HUES48 (cell line): ENCODE results near the gene MARCHF9.

Source experiments
- H3K27ac ChIP-seq: one replicate; pipeline ENCODE4 v1.7.0; 2013; ENCODE audit warnings: low read depth, low read length, inconsistent platforms
- H3K27me3 ChIP-seq: 2 replicates; pipeline ENCODE4 v1.6.1; 2013; ENCODE audit warnings: mild to moderate bottlenecking, low read length; ENCODE audit not compliant: control insufficient read depth, insufficient read depth
- H3K36me3 ChIP-seq: 2 replicates; pipeline ENCODE4 v1.6.1; 2013; ENCODE audit warnings: low read length; ENCODE audit not compliant: control insufficient read depth, insufficient read depth
- H3K4me1 ChIP-seq: 2 replicates; pipeline ENCODE4 v1.6.1; 2013; ENCODE audit warnings: mild to moderate bottlenecking, low read length; ENCODE audit not compliant: control insufficient read depth, insufficient read depth
- H3K4me3 ChIP-seq: 2 replicates; pipeline ENCODE4 v1.5.1; 2013; ENCODE audit warnings: mild to moderate bottlenecking, low read depth, low read length
- H3K9ac ChIP-seq: 2 replicates; pipeline ENCODE4 v1.6.1; 2013; ENCODE audit warnings: mild to moderate bottlenecking, low read depth, low read length, moderate library complexity
- H3K9me3 ChIP-seq: 2 replicates; pipeline ENCODE4 v1.6.1; 2013; ENCODE audit warnings: low read length; ENCODE audit not compliant: control insufficient read depth, insufficient read depth

MARCHF9 gene

GRCh38 chr12:57733928-57734327 lies 21.0 kb upstream of the MARCHF9 start:
- Histone ChIP-seq H3K4me3 (no peak overlapping the region), H3K4me1 (peaks cover 9% of the 10 kb centered on the region), H3K9ac (no peak overlapping the region), H3K36me3 (no peaks in the 10 kb centered on the region), H3K9me3 (no peaks in the 10 kb centered on the region), H3K27ac (no peak overlapping the region), H3K27me3 (peaks cover 98% of the 10 kb centered on the region)

DNA sequence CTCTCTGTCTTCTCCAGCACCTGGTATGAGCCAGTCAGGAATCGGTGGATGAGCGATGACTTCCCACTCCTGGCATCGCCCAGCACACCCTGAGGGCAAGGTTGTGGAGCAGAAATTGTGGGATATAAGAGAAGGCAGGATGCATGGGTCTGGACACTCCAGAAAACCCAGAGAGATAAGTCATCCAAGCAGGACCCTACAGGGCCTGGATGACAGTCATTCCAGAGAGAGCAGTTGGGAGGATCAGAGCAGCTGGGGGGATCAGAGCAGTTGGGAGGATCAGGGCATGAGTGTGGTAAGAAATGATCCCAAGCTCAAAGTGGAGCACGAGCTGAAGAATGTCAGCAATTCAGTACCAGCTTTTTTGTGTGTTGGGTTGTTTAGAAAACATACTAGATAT lies 20.3 kb upstream of the MARCHF9 start:
- no peak overlapping the region for H3K4me3 ChIP-seq
- peaks cover 99% of the 10 kb centered on the region for H3K27me3 ChIP-seq

GRCh38 chr12:57735198-57735855 lies 19.6 kb upstream of the MARCHF9 start:
- Histone ChIP-seq H3K9me3 (no peaks in the 10 kb centered on the region), H3K9ac (no peak overlapping the region), H3K36me3 (no peaks in the 10 kb centered on the region), H3K27me3 (peaks cover 99% of the 10 kb centered on the region), H3K27ac (no peak overlapping the region), H3K4me3 (peak overlapping the region; percentile 47), H3K4me1 (peaks cover 17% of the 10 kb centered on the region)

More for the DNA sequence above, 20.3 kb upstream of the MARCHF9 start:
- Histone ChIP-seq H3K36me3 (no peaks in the 10 kb centered on the region), H3K9me3 (no peaks in the 10 kb centered on the region), H3K27ac (no peak overlapping the region), H3K4me1 (peaks cover 15% of the 10 kb centered on the region), H3K9ac (no peak overlapping the region)

DNA sequence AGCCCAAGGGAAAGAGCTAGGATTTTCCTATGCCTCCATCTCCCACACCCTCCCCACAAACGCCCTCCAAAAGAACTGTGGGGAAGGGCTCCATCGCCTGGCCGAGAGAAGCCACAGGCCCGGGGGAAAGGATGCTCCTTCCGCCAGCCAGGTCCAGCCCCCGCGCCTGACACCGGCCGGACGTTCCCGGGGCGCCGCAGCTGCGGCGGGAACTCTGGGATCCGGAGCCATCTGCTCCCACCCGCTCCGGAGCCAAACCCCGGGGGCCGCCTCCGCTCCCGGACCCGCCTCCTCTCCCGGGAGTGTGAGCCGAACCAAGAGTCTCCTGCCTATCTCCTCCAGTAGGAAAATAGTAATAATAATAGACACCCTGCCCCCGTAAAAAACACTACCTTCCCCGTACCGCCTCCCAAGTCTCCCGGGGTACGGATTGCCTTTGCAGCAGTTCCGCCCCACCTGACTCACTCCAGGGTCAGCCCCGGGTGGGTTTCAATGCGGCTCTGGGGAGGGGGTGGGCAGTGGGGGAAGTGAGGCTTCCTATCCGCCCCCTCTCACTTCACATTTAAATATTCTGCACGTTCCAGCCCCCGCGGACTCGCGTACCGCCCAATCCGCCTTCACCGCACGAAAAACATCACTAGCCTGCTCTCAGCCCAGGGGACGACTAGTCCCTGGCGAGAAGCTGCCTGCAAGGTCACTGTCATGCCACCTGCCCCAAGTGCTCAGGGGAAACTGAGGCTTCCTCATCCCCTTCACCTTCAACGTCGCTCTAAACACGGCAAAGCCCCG lies 18.8 kb upstream of the MARCHF9 start:
- H3K36me3 ChIP-seq = no peaks in the 10 kb centered on the region
- H3K27ac ChIP-seq = no peak overlapping the region
- peaks cover 17% of the 10 kb centered on the region for H3K4me1 ChIP-seq
- H3K9me3 ChIP-seq = no peaks in the 10 kb centered on the region
- H3K9ac ChIP-seq = no peak overlapping the region
- H3K27me3 ChIP-seq = peaks cover 99% of the 10 kb centered on the region
- peak overlapping the region; percentile 47 for H3K4me3 ChIP-seq

- peak overlapping the region; percentile 47; the same call in 1 of the 2 replicates for H3K4me3 ChIP-seq
- H3K36me3 ChIP-seq = no peaks in the 10 kb centered on the region
These were observed 18.0 kb upstream of the MARCHF9 start for GRCh38 chr12:57736741-57737466.

GRCh38 chr12:57737467-57738460 lies 17.1 kb upstream of the MARCHF9 start:
- Histone ChIP-seq H3K27ac (no peak overlapping the region), H3K27me3 (peaks cover 98% of the 10 kb centered on the region), H3K9me3 (no peaks in the 10 kb centered on the region), H3K9ac (no peak overlapping the region), H3K36me3 (no peaks in the 10 kb centered on the region), H3K4me3 (peak overlapping the region; percentile 47), H3K4me1 (peaks cover 17% of the 10 kb centered on the region)

More at GRCh38 chr12:57736741-57737466, 18.0 kb upstream of the MARCHF9 start:
- peaks cover 17% of the 10 kb centered on the region for H3K4me1 ChIP-seq
- no peak overlapping the region for H3K9ac ChIP-seq
- no peaks in the 10 kb centered on the region for H3K9me3 ChIP-seq
- no peak overlapping the region for H3K27ac ChIP-seq
- H3K27me3 ChIP-seq = peaks cover 99% of the 10 kb centered on the region

GRCh38 chr12:57738661-57739237 lies 16.2 kb upstream of the MARCHF9 start, which contains the start of gene AGAP2:
TSS of gene AGAP2 (minus strand) at chr12:57738742. CDS start at chr12:57738246, 496 bp downstream.
- Histone ChIP-seq H3K9me3 (no peaks in the 10 kb centered on the region), H3K27me3 (peaks cover 89% of the 10 kb centered on the region), H3K9ac (no peak within 1 kb of the TSS), H3K27ac (no peak within 1 kb of the TSS), H3K4me1 (peaks cover 17% of the 10 kb centered on the region), H3K4me3 (peak within 1 kb of the TSS; percentile 54), H3K36me3 (no peaks in the 10 kb centered on the region)

DNA sequence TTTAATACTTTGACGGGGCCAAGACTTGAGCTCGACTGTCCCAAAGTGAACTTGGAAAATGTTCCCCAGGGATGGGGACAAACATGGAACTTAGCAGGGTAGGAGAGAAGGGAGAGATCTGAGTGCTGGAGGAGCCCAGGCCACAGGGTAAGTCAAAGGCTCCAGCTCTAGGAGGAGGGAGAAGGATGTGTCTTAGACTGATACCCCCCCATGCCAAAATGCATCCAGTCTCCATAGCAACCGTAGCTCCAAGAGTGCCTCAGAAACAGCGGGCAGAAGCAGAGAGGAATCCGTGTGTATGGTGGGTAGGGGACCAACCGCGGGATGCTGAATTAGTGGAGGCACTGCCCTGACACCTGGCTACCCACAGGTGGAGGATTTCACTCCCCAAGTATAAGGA lies 15.5 kb upstream of the MARCHF9 start:
- no peaks in the 10 kb centered on the region for H3K36me3 ChIP-seq
- H3K27ac ChIP-seq = no peak overlapping the region
- no peak overlapping the region for H3K4me3 ChIP-seq
- peaks cover 17% of the 10 kb centered on the region for H3K4me1 ChIP-seq
- peaks cover 83% of the 10 kb centered on the region for H3K27me3 ChIP-seq
- H3K9me3 ChIP-seq = no peaks in the 10 kb centered on the region
- H3K9ac ChIP-seq = no peak overlapping the region

DNA sequence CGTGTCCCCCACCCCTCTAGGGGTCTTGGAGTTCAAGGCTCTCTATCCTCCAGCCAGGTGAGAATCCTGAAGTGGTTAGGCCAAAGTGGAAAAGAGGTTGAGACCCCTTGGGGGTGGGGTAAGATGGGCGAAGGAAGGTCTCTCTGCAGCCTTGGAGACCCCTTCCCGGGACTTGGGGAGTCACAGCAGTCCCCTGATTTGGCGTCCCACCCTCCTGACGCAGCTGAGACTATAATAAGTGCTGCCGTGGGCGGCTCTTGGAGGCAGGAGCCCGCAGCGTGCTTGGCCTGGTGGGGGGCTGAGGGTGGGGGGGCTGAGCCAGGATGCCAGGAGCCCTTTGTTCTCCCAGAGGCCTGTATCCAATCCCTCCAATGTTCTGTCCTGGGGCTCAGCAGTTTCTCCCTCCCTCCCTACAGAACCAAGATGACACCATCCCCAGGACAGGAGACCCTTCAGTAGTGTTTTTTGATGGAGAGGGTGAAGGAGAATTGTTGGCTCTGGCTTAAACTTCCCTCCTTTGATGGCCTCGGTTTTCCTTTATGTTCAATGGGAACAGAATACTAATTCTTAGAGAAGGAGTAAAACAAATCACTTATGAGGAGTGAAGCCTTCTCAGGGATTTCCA lies 14.9 kb upstream of the MARCHF9 start:
- H3K4me3 ChIP-seq = no peak overlapping the region
- peaks cover 17% of the 10 kb centered on the region for H3K4me1 ChIP-seq
- H3K36me3 ChIP-seq = no peaks in the 10 kb centered on the region
- H3K9me3 ChIP-seq = no peaks in the 10 kb centered on the region
- H3K27me3 ChIP-seq = peaks cover 76% of the 10 kb centered on the region
- no peak overlapping the region for H3K9ac ChIP-seq
- H3K27ac ChIP-seq = no peak overlapping the region
